Spleen (tissue), 3 donors: Measurements from ENCODE around the gene RPL34.

Source experiments
- POLR2A ChIP-seq, 3 donors: fragments of 450-650 bp; IDR thresholded peaks; one replicate each; pipeline ENCODE4 v1.5.1; 2017; ENCODE audit warnings: antibody characterized with exemption in 3 of 3, mild to moderate bottlenecking in 1 of 3
- POLR2AphosphoS5 ChIP-seq, 3 donors: sonication (generic); formaldehyde crosslinking; IDR thresholded peaks; one replicate each; pipeline ENCODE4 v1.5.1; 2017; ENCODE audit warnings: antibody characterized with exemption in 3 of 3

DNA sequence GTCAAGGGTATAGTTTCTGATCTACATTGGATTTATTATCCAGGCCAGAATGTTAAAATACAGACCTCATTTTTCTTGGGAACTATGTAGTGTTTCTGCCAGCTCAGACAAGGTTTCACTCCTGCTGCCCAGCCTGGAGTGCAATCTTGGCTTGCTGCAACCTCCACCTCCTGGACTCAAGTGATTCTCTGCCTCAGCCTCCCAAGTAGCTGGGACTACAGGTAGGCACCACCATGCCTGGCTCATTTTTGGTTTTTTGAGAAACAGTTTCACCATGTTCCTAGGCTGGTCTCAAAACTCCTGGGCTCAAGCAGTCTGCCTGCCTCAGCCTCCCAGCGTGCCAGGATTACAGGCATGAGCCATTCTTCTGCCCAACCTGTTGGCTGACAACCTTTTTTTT is 5.7 kb downstream of the RPL34 start:
- TF ChIP-seq POLR2A (IDR thresholded peaks at IDR 0.05) (no peak), POLR2AphosphoS5 (IDR thresholded peaks at IDR 0.05) (no peak)
